GM21423 (cell line): Measurements from ENCODE around the gene FHAD1.

Source experiments
- ATAC-seq: cut with Tn5 transposase; IDR thresholded peaks from one replicate; pipeline ENCODE4 v1.9.1; 2021; ENCODE audit warnings: mild to moderate bottlenecking, moderate library complexity; ENCODE audit not compliant: unreplicated experiment

Gene FHAD1

GRCh38 chr1:15343729-15344128, 96.7 kb downstream of the FHAD1 start:
- ATAC-seq: no peak

GRCh38 chr1:15344380-15344779, 97.4 kb downstream of the FHAD1 start:
- ATAC-seq: no peak

GRCh38 chr1:15344800-15345704, 98.0 kb downstream of the FHAD1 start:
- no peak for ATAC-seq

GRCh38 chr1:15345705-15346345, 98.8 kb downstream of the FHAD1 start:
- ATAC-seq: peak; percentile 69

GRCh38 chr1:15346346-15347030, 99.5 kb downstream of the FHAD1 start:
- ATAC-seq: no peak

GRCh38 chr1:15347182-15347581, 100.2 kb downstream of the FHAD1 start:
- no peak for ATAC-seq

GRCh38 chr1:15348648-15349047, 101.6 kb downstream of the FHAD1 start:
- no peak for ATAC-seq

GRCh38 chr1:15349133-15349532, 102.1 kb downstream of the FHAD1 start:
- no peak for ATAC-seq

GRCh38 chr1:15350151-15350550, 103.1 kb downstream of the FHAD1 start:
- no peak for ATAC-seq

- no peak for ATAC-seq
Measured at GRCh38 chr1:15350551-15351200, 103.7 kb downstream of the FHAD1 start.

- no peak for ATAC-seq
Measured at GRCh38 chr1:15351310-15351709, 104.3 kb downstream of the FHAD1 start.

- no peak for ATAC-seq
Measured at GRCh38 chr1:15352128-15352957, 105.3 kb downstream of the FHAD1 start.

- no peak for ATAC-seq
Measured at GRCh38 chr1:15353839-15354579, 107.0 kb downstream of the FHAD1 start.

- no peak for ATAC-seq
Measured at GRCh38 chr1:15354580-15354965, 107.5 kb downstream of the FHAD1 start.

GRCh38 chr1:15355968-15356625, 109.1 kb downstream of the FHAD1 start:
- ATAC-seq: no peak

GRCh38 chr1:15357612-15358207, 110.7 kb downstream of the FHAD1 start:
- ATAC-seq: no peak

- no peak for ATAC-seq
Measured at GRCh38 chr1:15358565-15359133, 111.6 kb downstream of the FHAD1 start.

- ATAC-seq: no peak
Measured at GRCh38 chr1:15360700-15361099, 113.7 kb downstream of the FHAD1 start.
